Activated naive CD8-positive, alpha-beta T cell treated with anti-CD3 and anti-CD28 coated beads for 36 hours (primary cell): ENCODE measurements around the gene FAM20C. TPM values are rescaled to one million over a fixed set of nuclear protein-coding genes. Genes with fewer than 3 reads are reported as not detected.

ENCODE experiments used
- DNase-seq: peaks from one replicate; pipeline ENCODE4 v3.0.0; 2021
- H3K27ac Mint-ChIP-seq: one replicate; pipeline ENCODE4 v1.8.0; 2022; ENCODE audit warnings: mild to moderate bottlenecking, moderate library complexity, mixed read lengths
- H3K27me3 Mint-ChIP-seq: one replicate; pipeline ENCODE4 v1.8.0; 2022; ENCODE audit warnings: mild to moderate bottlenecking, mixed read lengths
- H3K36me3 Mint-ChIP-seq: one replicate; pipeline ENCODE4 v1.8.0; 2021; ENCODE audit warnings: mild to moderate bottlenecking, mixed read lengths
- H3K4me1 Mint-ChIP-seq: one replicate; pipeline ENCODE4 v1.8.0; 2021; ENCODE audit warnings: mixed read lengths
- H3K4me3 Mint-ChIP-seq: one replicate; pipeline ENCODE4 v1.8.0; 2022; ENCODE audit warnings: mild to moderate bottlenecking, moderate library complexity, mixed read lengths
- H3K9me3 Mint-ChIP-seq: one replicate; pipeline ENCODE4 v1.8.0; 2022; ENCODE audit warnings: mixed read lengths
- total RNA-seq, 2 experiments: library from RNA; stranded (reverse); gene quantifications; one replicate each; pipeline ENCODE4 v1.2.3, GENCODE V29; 2021

The FAM20C gene
- total RNA-seq, 2 experiments from 2014 or later = 1.1 TPM

- no peaks in the 10 kb centered on the region for H3K4me1 Mint-ChIP-seq
- H3K27ac Mint-ChIP-seq = no peak overlapping the region
- DNase-seq = no peak
- no peaks in the 10 kb centered on the region for H3K36me3 Mint-ChIP-seq
- H3K27me3 Mint-ChIP-seq = no peaks in the 10 kb centered on the region
- H3K4me3 Mint-ChIP-seq = no peak overlapping the region
- H3K9me3 Mint-ChIP-seq = no peaks in the 10 kb centered on the region
These were observed 24.3 kb downstream of the FAM20C start for GRCh38 chr7:216360-217300.

DNA sequence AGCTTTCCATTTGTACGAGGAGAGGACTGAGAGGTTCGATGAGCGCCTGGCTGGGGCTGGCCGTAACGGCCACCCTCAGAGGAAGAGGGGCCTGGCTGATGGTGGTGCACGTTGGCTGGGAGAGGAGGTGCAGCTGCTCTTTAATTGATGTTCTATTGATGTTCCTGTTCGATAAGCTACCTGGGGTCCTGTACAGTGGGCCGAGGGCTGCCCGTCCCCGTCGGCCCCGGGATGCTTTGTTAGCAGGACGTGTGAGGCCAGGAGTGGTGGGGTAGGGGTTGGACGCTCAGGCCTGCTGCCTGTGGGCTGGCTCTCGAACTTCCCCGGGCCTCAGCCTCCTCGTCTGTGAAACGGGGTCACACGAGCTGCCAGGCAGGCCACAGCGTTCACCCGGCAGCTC is 25.4 kb downstream of the FAM20C start:
- Mint-ChIP-seq H3K27ac (no peak overlapping the region), H3K4me3 (no peak overlapping the region), H3K36me3 (no peaks in the 10 kb centered on the region), H3K4me1 (no peaks in the 10 kb centered on the region), H3K27me3 (no peaks in the 10 kb centered on the region), H3K9me3 (no peaks in the 10 kb centered on the region)
- DNase-seq = no peak

- Mint-ChIP-seq H3K4me3 (no peak overlapping the region), H3K4me1 (no peaks in the 10 kb centered on the region), H3K36me3 (no peaks in the 10 kb centered on the region), H3K27me3 (no peaks in the 10 kb centered on the region), H3K9me3 (no peaks in the 10 kb centered on the region), H3K27ac (no peak overlapping the region)
- DNase-seq = no peak
These were observed 25.9 kb downstream of the FAM20C start for GRCh38 chr7:218316-218715.

GRCh38 chr7:218896-219580 is 26.7 kb downstream of the FAM20C start:
- no peak overlapping the region for H3K27ac Mint-ChIP-seq
- H3K4me1 Mint-ChIP-seq = no peaks in the 10 kb centered on the region
- H3K4me3 Mint-ChIP-seq = no peak overlapping the region
- H3K9me3 Mint-ChIP-seq = no peaks in the 10 kb centered on the region
- H3K36me3 Mint-ChIP-seq = no peaks in the 10 kb centered on the region
- no peaks in the 10 kb centered on the region for H3K27me3 Mint-ChIP-seq
- DNase-seq = no peak

GRCh38 chr7:219581-220150 is 27.3 kb downstream of the FAM20C start:
- H3K4me1 Mint-ChIP-seq = no peaks in the 10 kb centered on the region
- DNase-seq = no peak
- no peaks in the 10 kb centered on the region for H3K27me3 Mint-ChIP-seq
- no peak overlapping the region for H3K4me3 Mint-ChIP-seq
- no peaks in the 10 kb centered on the region for H3K9me3 Mint-ChIP-seq
- no peak overlapping the region for H3K27ac Mint-ChIP-seq
- no peaks in the 10 kb centered on the region for H3K36me3 Mint-ChIP-seq

GRCh38 chr7:220151-220841 is 27.9 kb downstream of the FAM20C start:
- DNase-seq = no peak
- Mint-ChIP-seq H3K36me3 (no peaks in the 10 kb centered on the region), H3K4me1 (no peaks in the 10 kb centered on the region), H3K9me3 (no peaks in the 10 kb centered on the region), H3K4me3 (no peak overlapping the region), H3K27me3 (no peaks in the 10 kb centered on the region), H3K27ac (no peak overlapping the region)

GRCh38 chr7:221978-222715 is 29.8 kb downstream of the FAM20C start:
- Mint-ChIP-seq H3K9me3 (no peaks in the 10 kb centered on the region), H3K4me1 (no peaks in the 10 kb centered on the region), H3K36me3 (no peaks in the 10 kb centered on the region), H3K4me3 (no peak overlapping the region), H3K27me3 (no peaks in the 10 kb centered on the region), H3K27ac (no peak overlapping the region)
- no peak for DNase-seq

DNA sequence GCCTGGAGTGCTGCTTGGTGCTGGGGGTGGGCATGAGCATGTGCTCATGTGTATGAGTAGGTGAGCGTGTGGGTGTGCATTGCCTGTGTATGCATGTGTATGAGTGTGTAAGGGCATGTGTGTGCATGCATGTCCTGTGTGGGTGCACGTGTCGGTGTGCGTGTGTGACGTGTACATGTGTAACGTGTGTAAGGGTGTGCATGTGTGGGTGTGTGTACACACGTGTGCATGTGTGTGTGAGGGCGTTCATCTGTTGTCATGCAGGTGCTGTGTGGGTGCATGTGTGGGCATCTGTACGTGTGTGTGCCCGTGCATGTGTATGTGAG is 30.3 kb downstream of the FAM20C start:
- H3K4me3 Mint-ChIP-seq = no peak overlapping the region
- no peaks in the 10 kb centered on the region for H3K9me3 Mint-ChIP-seq
- no peak for DNase-seq
- H3K4me1 Mint-ChIP-seq = no peaks in the 10 kb centered on the region
- no peaks in the 10 kb centered on the region for H3K27me3 Mint-ChIP-seq
- no peak overlapping the region for H3K27ac Mint-ChIP-seq
- no peaks in the 10 kb centered on the region for H3K36me3 Mint-ChIP-seq

GRCh38 chr7:223118-223800 is 30.9 kb downstream of the FAM20C start:
- Mint-ChIP-seq H3K36me3 (no peaks in the 10 kb centered on the region), H3K9me3 (no peaks in the 10 kb centered on the region), H3K4me3 (no peak overlapping the region), H3K27me3 (no peaks in the 10 kb centered on the region), H3K4me1 (no peaks in the 10 kb centered on the region), H3K27ac (no peak overlapping the region)
- no peak for DNase-seq

DNA sequence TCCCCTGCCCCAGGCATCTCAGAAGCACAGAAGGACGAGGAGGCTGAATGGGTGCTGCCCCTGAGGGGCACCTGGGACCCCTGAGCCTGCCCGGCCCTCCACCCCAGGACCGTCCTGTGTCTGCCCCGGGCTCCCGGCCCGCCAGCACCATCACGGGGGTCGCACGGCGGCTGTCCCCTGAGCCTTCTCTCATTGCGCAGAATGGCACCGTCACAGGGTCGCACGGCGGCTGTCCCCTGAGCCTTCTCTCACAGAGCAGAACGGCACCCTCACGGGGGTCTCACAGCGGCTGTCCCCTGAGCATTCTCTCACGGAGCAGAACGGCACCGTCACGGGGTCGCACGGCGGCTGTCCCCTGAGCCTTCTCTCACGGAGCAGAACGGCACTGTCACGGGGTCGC is 31.5 kb downstream of the FAM20C start:
- DNase-seq = no peak
- Mint-ChIP-seq H3K9me3 (no peaks in the 10 kb centered on the region), H3K27me3 (no peaks in the 10 kb centered on the region), H3K4me3 (no peak overlapping the region), H3K27ac (no peak overlapping the region), H3K36me3 (no peaks in the 10 kb centered on the region), H3K4me1 (no peaks in the 10 kb centered on the region)

- DNase-seq = no peak
- Mint-ChIP-seq H3K27me3 (no peaks in the 10 kb centered on the region), H3K36me3 (no peaks in the 10 kb centered on the region), H3K27ac (no peak overlapping the region), H3K9me3 (no peaks in the 10 kb centered on the region), H3K4me3 (no peak overlapping the region), H3K4me1 (no peaks in the 10 kb centered on the region)
These were observed 34.0 kb downstream of the FAM20C start for GRCh38 chr7:226281-226895.

GRCh38 chr7:227926-228325 is 35.6 kb downstream of the FAM20C start:
- Mint-ChIP-seq H3K4me3 (no peak overlapping the region), H3K4me1 (no peaks in the 10 kb centered on the region), H3K27ac (no peak overlapping the region), H3K9me3 (no peaks in the 10 kb centered on the region), H3K27me3 (no peaks in the 10 kb centered on the region), H3K36me3 (no peaks in the 10 kb centered on the region)
- no peak for DNase-seq

- H3K27me3 Mint-ChIP-seq = no peaks in the 10 kb centered on the region
- H3K4me3 Mint-ChIP-seq = no peak overlapping the region
- H3K27ac Mint-ChIP-seq = no peak overlapping the region
- no peaks in the 10 kb centered on the region for H3K4me1 Mint-ChIP-seq
- H3K9me3 Mint-ChIP-seq = no peaks in the 10 kb centered on the region
- no peaks in the 10 kb centered on the region for H3K36me3 Mint-ChIP-seq
- no peak for DNase-seq
These were observed 36.2 kb downstream of the FAM20C start for GRCh38 chr7:228610-229009.
